GM12878 (cell line): ENCODE results near the gene CSE1L. TPM values are rescaled to one million over a fixed set of nuclear protein-coding genes. Genes with fewer than 3 reads are reported as not detected.

Experiments used
- ATAC-seq: fragments of 200-7000 bp; cut with Tn5 transposase; 3 replicates; pipeline ENCODE4 v1.9.1; 2020; ENCODE audit warnings: mild to moderate bottlenecking, moderate library complexity
- BruUV-seq: library from RNA; stranded (reverse); fragments of 400-500 nt; replicated peaks from 2 replicates; lab custom pipeline; 2021; lab: Mats Ljungman, UMichigan
- CTCF ChIA-PET: fragments of 300-600 bp; sonication (Branson Sonifier 250); formaldehyde crosslinking; extraction: SDS; loops from one replicate; lab custom pipeline; 2021; ENCODE audit warnings: inconsistent platforms; lab: Yijun Ruan, JAX
- POLR2A ChIA-PET: fragments of 350-600 bp; formaldehyde crosslinking; extraction: SDS; loops from one replicate; lab custom pipeline; 2021; ENCODE audit warnings: inconsistent platforms; lab: Charles Lee
- RAD21 ChIA-PET: fragments of 300-600 bp; sonication (Branson Sonifier 250); formaldehyde crosslinking; loops from one replicate; lab custom pipeline; 2023; ENCODE audit warnings: antibody characterized with exemption; ENCODE audit not compliant: unreplicated experiment; lab: Charles Lee
- SMC1A ChIA-PET: fragments of 300-600 bp; sonication (Branson Sonifier 250); formaldehyde crosslinking; loops from one replicate; lab custom pipeline; 2023; ENCODE audit not compliant: unreplicated experiment, uncharacterized antibody; lab: Charles Lee
- DNase-seq: peaks from one replicate; pipeline ENCODE4 v3.0.0-alpha.2; 2011; ENCODE audit warnings: low read depth, low spot score
- FAIRE-seq: peaks from 3 replicates; lab custom pipeline; 2011; peaks lifted over from hg19 to GRCh38; lab: Jason Lieb, UNC
- H2AFZ ChIP-seq: 2 replicates; pipeline ENCODE4 v1.6.0; 2011; ENCODE audit warnings: low read depth, low read length, control low read depth; ENCODE audit not compliant: control insufficient read depth
- H3K27ac ChIP-seq: 2 replicates; pipeline ENCODE4 v1.5.1; 2011; ENCODE audit warnings: control low read depth; ENCODE audit not compliant: control insufficient read depth, insufficient read depth
- H3K27me3 ChIP-seq, 2 experiments: replicated peaks in 1 of 2; 2 replicates each; pipeline versions ENCODE4 v1.6.0 to v1.6.1; 2011; ENCODE audit warnings: low read length in 1 of 2; ENCODE audit not compliant: control insufficient read depth in 2 of 2, insufficient read depth in 2 of 2
- H3K36me3 ChIP-seq, 2 experiments: 2 replicates each; pipeline ENCODE4 v1.5.1; 2011; ENCODE audit warnings: low read length in 1 of 2; ENCODE audit not compliant: control insufficient read depth in 2 of 2, insufficient read depth in 2 of 2
- H3K4me1 ChIP-seq: 2 replicates; pipeline ENCODE4 v1.6.1; 2011; ENCODE audit warnings: mild to moderate bottlenecking, low read length, moderate library complexity, mixed read lengths; ENCODE audit not compliant: control insufficient read depth, insufficient read depth
- H3K4me2 ChIP-seq: 2 replicates; pipeline ENCODE4 v1.6.0; 2011; ENCODE audit warnings: control low read depth; ENCODE audit not compliant: control insufficient read depth, insufficient read depth
- H3K4me3 ChIP-seq: fragments of 200-600 bp; sonication (generic); 2 replicates; pipeline ENCODE4 v1.5.1; 2016
- H3K79me2 ChIP-seq: 2 replicates; pipeline ENCODE4 v1.6.0; 2011; ENCODE audit warnings: low read length; ENCODE audit not compliant: control insufficient read depth, insufficient read depth
- H3K9ac ChIP-seq: 2 replicates; pipeline ENCODE4 v1.8.0; 2011; ENCODE audit warnings: low read length, control low read depth, mixed read lengths; ENCODE audit not compliant: control insufficient read depth, insufficient read depth
- H3K9me3 ChIP-seq: replicated peaks from 3 replicates; pipeline ENCODE4 v1.5.1; 2011; ENCODE audit warnings: mild to moderate bottlenecking, low read length; ENCODE audit not compliant: control insufficient read depth, insufficient read depth
- H4K20me1 ChIP-seq: 2 replicates; pipeline ENCODE4 v1.6.0; 2011; ENCODE audit not compliant: control insufficient read depth, insufficient read depth
- CTCF ChIP-seq, 3 experiments: IDR thresholded peaks in 2 of 3; conservative IDR thresholded peaks in 1 of 3; 2 replicates each; pipeline ENCODE4 v1.5.1; 2011; ENCODE audit warnings: low read depth in 3 of 3, low read length in 3 of 3, mild to moderate bottlenecking in 3 of 3, control low read depth in 2 of 3, moderate library complexity in 2 of 3, inconsistent platforms in 1 of 3, mixed read lengths in 1 of 3; ENCODE audit not compliant: control insufficient read depth in 2 of 3, insufficient read depth in 1 of 3; ENCODE audit errors: extremely low read depth in 1 of 3
- MLLT1 ChIP-seq: fragments of 450-650 bp; IDR thresholded peaks from 2 replicates; pipeline ENCODE4 v1.6.1; 2016; ENCODE audit warnings: mild to moderate bottlenecking
- PBX3 ChIP-seq: IDR thresholded peaks from 2 replicates; pipeline ENCODE4 v1.6.1; 2011; ENCODE audit warnings: mild to moderate bottlenecking, low read depth, low read length, moderate library complexity; ENCODE audit not compliant: insufficient replicate concordance
- RAD21 ChIP-seq: IDR thresholded peaks from 2 replicates; pipeline ENCODE4 v1.6.1; 2011; ENCODE audit warnings: mild to moderate bottlenecking, low read depth, low read length, moderate library complexity; ENCODE audit not compliant: insufficient read depth
- WGBS: methylation state at CpG from one replicate; pipeline ENCODE4 v1.1.6; 2016; ENCODE audit warnings: low lambda C conversion rate; ENCODE audit not compliant: insufficient replicate concordance, insufficient coverage; ENCODE audit errors: missing lambda C conversion rate; 5-methylcytosine and 5-hydroxymethylcytosine counted together
- in situ Hi-C: fragments of 300-500 bp; cut with MboI; formaldehyde crosslinking; loops from 9 replicates; pipeline ENCODE4 v1.14.3; 2018; ENCODE audit warnings: mixed read lengths
- intact Hi-C: fragments of 100-400 bp; cut with micrococcal nuclease; formaldehyde crosslinking; loops from one replicate; pipeline ENCODE4 v1.14.2; 2022; ENCODE audit not compliant: unreplicated experiment
- polyA plus RNA-seq, 11 experiments: library from polyadenylated mRNA; depleted of rRNA in 4 of 11; unstranded in 6 of 11; stranded (reverse) in 5 of 11; fragments of >200 nt; fragmentation: Nextera tagmentation in 4 of 11; fragmentation: Illumina TruSeq in 1 of 11; extraction: Ambion mirVana in 4 of 11; extraction: Trizol in 1 of 11; gene quantifications; 1 replicate in 1 of 11; 2 replicates in 10 of 11; pipeline versions ENCODE4 v1.2.1 to v1.2.3, GENCODE V29; 2011 to 2016; ENCODE audit warnings: inconsistent platforms in 2 of 11, missing spikeins in 2 of 11, low read depth in 1 of 11
- total RNA-seq, 4 experiments: library from RNA; depleted of rRNA in 3 of 4; stranded (reverse); fragments of >200 nt in 3 of 4; fragmentation: Illumina TruSeq in 1 of 4; extraction: Trizol in 1 of 4; gene quantifications; 2 replicates each; pipeline versions ENCODE4 v1.2.1 to v1.2.3, GENCODE V29; 2013 to 2021

The CSE1L gene
- total and polyA plus RNA-seq, 10 of the 15 experiments (the other 5 are each of a cell fraction or from before 2014, with no cell fraction given), result 72.4 to 213 (median 117) TPM

GRCh38 chr20:49028684-49029083, 17.4 kb upstream of the CSE1L start:
- 100% methylated on average over 2 of the region's 2 CpGs for WGBS
- ChIA-PET CTCF (interaction anchor here (0.7 to 2.1 kb wide), 17 partner anchors 9 to 190 kb away, joined by 3 to 7 read pairs (median 4); partner anchors contain the start of genes CSE1L and DDX27), SMC1A (interaction anchor here (0.6 to 1.5 kb wide), 5 partner anchors 17 to 189 kb away, joined by 3 to 7 read pairs (median 5); no protein-coding TSS in a partner anchor), RAD21 (interaction anchor here (0.6 to 1.6 kb wide), 2 partner anchors 57 to 190 kb away, joined by 3 read pairs; partner anchors contain the start of gene DDX27), POLR2A (interaction anchor here (0.6 kb wide), 1 partner anchor 807 kb away, joined by 3 read pairs; no protein-coding TSS in a partner anchor)
- in situ Hi-C loops, result no loop called here
- H3K4me1 ChIP-seq, result no peaks in the 10 kb centered on the region
- no TSS peak for BruUV-seq
- H2AFZ ChIP-seq, result no peak overlapping the region
- no peaks in the 10 kb centered on the region for H3K9me3 ChIP-seq
- DNase-seq (no peak), ATAC-seq (peak; percentile 64), FAIRE-seq (no peak)
- no peak overlapping the region for H3K4me3 ChIP-seq
- no peaks in the 10 kb centered on the region for H3K79me2 ChIP-seq
- H3K27me3 ChIP-seq, result no peaks in the 10 kb centered on the region
- no peaks in the 10 kb centered on the region for H4K20me1 ChIP-seq
- no peak overlapping the region for H3K27ac ChIP-seq
- TF ChIP-seq RAD21, result 0 out of 2 replicates have a peak, but pooled peaks have one; percentile 27
- peak; percentile 34 to 37 (median 36); a peak in 4 of 6 replicates for TF ChIP-seq CTCF (IDR thresholded peaks at IDR 0.05 in 2 of 3, conservative IDR thresholded peaks at IDR 0.05 in 1 of 3; ENCODE audit: control insufficient read depth in 2 of 3, extremely low read depth in 1 of 3, insufficient read depth in 1 of 3, low read depth in 3 of 3, low read length in 3 of 3)
- no peak for TF ChIP-seq MLLT1
- TF ChIP-seq PBX3, result no peak
- H3K4me2 ChIP-seq, result no peak overlapping the region
- H3K36me3 ChIP-seq, result peaks cover 7 to 20% of the 10 kb centered on the region in 2 experiments; a peak in 3 of 4 replicates
- no peak overlapping the region for H3K9ac ChIP-seq
- intact Hi-C loops, result no loop called here
